NCI-H1417 (cell line): ENCODE results near the gene TMEM87A.
A peak's percentile ranks its signal among the peaks of the same experiment; 100 is the strongest.
"Not testable (repeated sequence)": the region's sequence is repeated elsewhere in the genome, so short reads cannot be mapped to it uniquely, and the experiment has no call there.

Experiments
- DNase-seq, 3 experiments: peaks; one replicate each; lab custom pipeline; 2025; lab: John Stamatoyannopoulos, UW

The TMEM87A gene

GRCh38 chr15:42272939-42273899, at the start of gene TMEM87A, which contains the start of gene GANC:
TSS of gene TMEM87A (minus strand) at chr15:42273433. CDS start at chr15:42273398, 35 bp downstream.
TSS of gene GANC (plus strand) at chr15:42273201. CDS start at chr15:42274482, 1,281 bp downstream.
- peak; percentile 93 to 98 (median 94) for DNase-seq

GRCh38 chr15:42319206-42319605, 46.0 kb upstream of the TMEM87A start:
- DNase-seq = no peak

- DNase-seq = not testable (repeated sequence)
These were observed 43.1 kb upstream of the TMEM87A start for GRCh38 chr15:42316282-42316805.

GRCh38 chr15:42315521-42315920, 42.3 kb upstream of the TMEM87A start:
- no peak for DNase-seq

GRCh38 chr15:42314818-42315217, 41.6 kb upstream of the TMEM87A start:
- DNase-seq = no peak

GRCh38 chr15:42313463-42313862, 40.2 kb upstream of the TMEM87A start:
- DNase-seq = no peak

- DNase-seq = no peak
These were observed 33.4 kb upstream of the TMEM87A start for GRCh38 chr15:42306681-42307080.

GRCh38 chr15:42301004-42301403, 27.8 kb upstream of the TMEM87A start:
- DNase-seq = not testable (repeated sequence)

GRCh38 chr15:42289166-42289565, 15.9 kb upstream of the TMEM87A start:
- DNase-seq = no peak

GRCh38 chr15:42287931-42288330, 14.7 kb upstream of the TMEM87A start:
- no peak for DNase-seq

GRCh38 chr15:42286445-42287029, 13.3 kb upstream of the TMEM87A start:
- no peak for DNase-seq

GRCh38 chr15:42285034-42285433, 11.8 kb upstream of the TMEM87A start:
- no peak for DNase-seq

- DNase-seq = no peak
These were observed 11.3 kb upstream of the TMEM87A start for GRCh38 chr15:42284551-42284950.

GRCh38 chr15:42283671-42284070, 10.4 kb upstream of the TMEM87A start:
- DNase-seq = no peak

GRCh38 chr15:42282926-42283325, 9.7 kb upstream of the TMEM87A start:
- DNase-seq = no peak

GRCh38 chr15:42282344-42282743, 9.1 kb upstream of the TMEM87A start:
- no peak for DNase-seq

GRCh38 chr15:42279234-42279723, 6.0 kb upstream of the TMEM87A start:
- no peak for DNase-seq

- no peak for DNase-seq
These were observed 3.5 kb upstream of the TMEM87A start for GRCh38 chr15:42276762-42277161.

- DNase-seq = peak in 2 of 3 experiments; percentile 0 to 45
These were observed 2.7 kb upstream of the TMEM87A start for GRCh38 chr15:42275780-42276391.

GRCh38 chr15:42274702-42274989, 1.4 kb upstream of the TMEM87A start:
- DNase-seq = peak in 1 of 3 experiments; percentile 5

GRCh38 chr15:42273900-42274701, 868 bp upstream of the TMEM87A start:
- peak; percentile 33 to 72 (median 58) for DNase-seq
